Neural cell (in vitro differentiated cells): Measurements from ENCODE around the gene NTMT1. TPM values are rescaled to one million over a fixed set of nuclear protein-coding genes. Genes with fewer than 3 reads are reported as not detected.

Experiments
- H2AFZ ChIP-seq: fragments of 200-600, 300-800 bp; sonication (generic), shearing (Covaris generic); 2 replicates; pipeline ENCODE4 v1.6.0; 2014; ENCODE audit warnings: low read depth, mild to moderate bottlenecking, antibody characterized with exemption, low read length, moderate library complexity
- H3F3A ChIP-seq: fragments of 200-600 bp; shearing (Covaris generic); 2 replicates; pipeline ENCODE4 v1.6.1; 2016; ENCODE audit warnings: mild to moderate bottlenecking, moderate library complexity, mixed read lengths, antibody characterized with exemption, low read length; ENCODE audit not compliant: insufficient read depth, poor library complexity, severe bottlenecking
- H3K27ac ChIP-seq: fragments of 200-600, 300-800 bp; sonication (generic), shearing (Covaris generic); 2 replicates; pipeline ENCODE4 v1.5.1; 2014; ENCODE audit warnings: mild to moderate bottlenecking, low read length, moderate library complexity
- H3K27me3 ChIP-seq: fragments of 300-800, 200-600 bp; sonication (generic), shearing (Covaris generic); 2 replicates; pipeline ENCODE4 v1.6.0; 2014; ENCODE audit warnings: mild to moderate bottlenecking, low read depth, low read length, moderate library complexity; ENCODE audit not compliant: insufficient read depth
- H3K36me3 ChIP-seq: fragments of 300-800, 200-600 bp; sonication (generic), shearing (Covaris generic); 2 replicates; pipeline ENCODE4 v1.5.1; 2014; ENCODE audit warnings: mild to moderate bottlenecking, antibody characterized with exemption, low read length, moderate library complexity; ENCODE audit not compliant: insufficient read depth
- H3K4me2 ChIP-seq: fragments of 300-800, 200-600 bp; sonication (generic), shearing (Covaris generic); 2 replicates; pipeline ENCODE4 v1.6.0; 2014; ENCODE audit warnings: mild to moderate bottlenecking, low read length
- H3K4me3 ChIP-seq: fragments of 300-800, 200-600 bp; sonication (generic), shearing (Covaris generic); 2 replicates; pipeline ENCODE4 v1.5.1; 2014; ENCODE audit warnings: mild to moderate bottlenecking, low read length, moderate library complexity
- H3K79me2 ChIP-seq: fragments of 200-600 bp; shearing (Covaris generic); replicated peaks from 2 replicates; pipeline ENCODE4 v1.6.0; 2014; ENCODE audit warnings: mild to moderate bottlenecking, low read length, moderate library complexity; ENCODE audit not compliant: insufficient read depth
- H3K9ac ChIP-seq: fragments of 300-800, 200-600 bp; sonication (generic), shearing (Covaris generic); 2 replicates; pipeline ENCODE4 v1.6.1; 2016; ENCODE audit warnings: mild to moderate bottlenecking, low read length, mixed read lengths
- H3K9me2 ChIP-seq: fragments of 200-600 bp; shearing (Covaris generic); 2 replicates; pipeline ENCODE4 v1.6.1; 2016; ENCODE audit warnings: mild to moderate bottlenecking, low read length, mixed read lengths; ENCODE audit not compliant: insufficient read depth
- H3K9me3 ChIP-seq: fragments of 200-600, 300-800 bp; sonication (generic), shearing (Covaris generic); 2 replicates; pipeline ENCODE4 v1.6.1; 2016; ENCODE audit warnings: mild to moderate bottlenecking, mixed run types, low read length, moderate library complexity, mixed read lengths
- H4K20me1 ChIP-seq: fragments of 200-600 bp; shearing (Covaris generic); 2 replicates; pipeline ENCODE4 v1.6.1; 2016; ENCODE audit warnings: mild to moderate bottlenecking, mixed run types; ENCODE audit not compliant: insufficient read depth
- EP300 ChIP-seq: fragments of 450-650 bp; conservative IDR thresholded peaks from 2 replicates; pipeline ENCODE4 v1.6.1; 2014; ENCODE audit warnings: antibody characterized with exemption, mild to moderate bottlenecking, moderate library complexity; ENCODE audit not compliant: poor library complexity, severe bottlenecking
- EZH2 ChIP-seq: fragments of 200-600, 300-800 bp; shearing (Covaris generic), sonication (generic); IDR thresholded peaks from 2 replicates; pipeline ENCODE4 v1.6.1; 2014; ENCODE audit warnings: antibody characterized with exemption, low read length, borderline replicate concordance, mild to moderate bottlenecking; ENCODE audit not compliant: insufficient read depth, poor library complexity, severe bottlenecking
- MXI1 ChIP-seq: fragments of 450-650 bp; conservative IDR thresholded peaks from 2 replicates; pipeline ENCODE4 v1.6.1; 2014; ENCODE audit warnings: antibody characterized with exemption, mild to moderate bottlenecking; ENCODE audit not compliant: poor library complexity, severe bottlenecking
- POLR2AphosphoS5 ChIP-seq: IDR thresholded peaks from 2 replicates; pipeline ENCODE4 v1.6.1; 2012
- RAD21 ChIP-seq: fragments of 450-650 bp; conservative IDR thresholded peaks from 2 replicates; pipeline ENCODE4 v1.6.1; 2014; ENCODE audit warnings: antibody characterized with exemption, mild to moderate bottlenecking, moderate library complexity
- SMC3 ChIP-seq: fragments of 450-650 bp; conservative IDR thresholded peaks from 2 replicates; pipeline ENCODE4 v1.6.1; 2014; ENCODE audit warnings: antibody characterized with exemption, mild to moderate bottlenecking, moderate library complexity; ENCODE audit not compliant: poor library complexity
- TAF1 ChIP-seq: IDR thresholded peaks from 2 replicates; pipeline ENCODE4 v1.6.1; 2012; ENCODE audit warnings: low read depth
- polyA plus RNA-seq: library from polyadenylated mRNA; depleted of rRNA; stranded (reverse); fragments of >200 nt; gene quantifications from 2 replicates; pipeline ENCODE4 v1.2.3, GENCODE V29; 2014
- TF ChIP-seq, protein P1 (sequence below): IDR thresholded peaks from 2 replicates; pipeline ENCODE4 v1.6.1; 2012; ENCODE audit warnings: borderline replicate concordance
- TF ChIP-seq, protein P2 (sequence below): fragments of 450-650 bp; IDR thresholded peaks from 2 replicates; pipeline ENCODE4 v1.5.1; 2014; ENCODE audit warnings: antibody characterized with exemption, mild to moderate bottlenecking, moderate library complexity; ENCODE audit not compliant: poor library complexity, severe bottlenecking

NTMT1 gene
- polyA plus RNA-seq, 1 donor from 2014 or later: 35.9 TPM

DNA sequence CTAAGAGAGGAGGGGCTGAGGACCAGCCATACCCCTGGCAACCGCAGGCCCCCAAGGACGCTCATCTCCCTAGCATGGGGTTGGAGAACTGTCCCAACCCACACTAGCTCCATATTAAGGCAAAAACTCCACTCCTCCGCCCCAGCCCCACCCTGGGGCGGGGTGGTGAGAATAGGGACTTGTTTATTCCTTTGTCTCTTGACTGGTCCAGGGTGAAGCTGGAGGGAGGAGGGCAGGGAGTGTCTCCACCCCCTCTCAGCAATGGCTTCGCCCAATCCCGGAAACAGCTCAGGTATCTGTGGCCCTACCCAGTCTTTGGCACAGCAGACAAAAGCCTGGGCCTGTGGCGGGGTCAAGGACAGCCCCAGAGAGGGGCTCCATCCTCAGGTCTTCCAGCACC lies 56.4 kb downstream of the NTMT1 start:
- H3K4me3 ChIP-seq: no peak overlapping the region
- H3K4me2 ChIP-seq: no peak overlapping the region
- no peak overlapping the region for H3K27ac ChIP-seq
- H3K79me2 ChIP-seq: no peaks in the 10 kb centered on the region
- H2AFZ ChIP-seq: no peak overlapping the region
- no peak overlapping the region for H3K9ac ChIP-seq
- no peaks in the 10 kb centered on the region for H3K36me3 ChIP-seq
- H3K9me2 ChIP-seq: no peaks in the 10 kb centered on the region
- H3K9me3 ChIP-seq: no peaks in the 10 kb centered on the region
- H4K20me1 ChIP-seq: no peaks in the 10 kb centered on the region
- no peaks in the 10 kb centered on the region for H3K27me3 ChIP-seq
- TF ChIP-seq, protein P1, sequence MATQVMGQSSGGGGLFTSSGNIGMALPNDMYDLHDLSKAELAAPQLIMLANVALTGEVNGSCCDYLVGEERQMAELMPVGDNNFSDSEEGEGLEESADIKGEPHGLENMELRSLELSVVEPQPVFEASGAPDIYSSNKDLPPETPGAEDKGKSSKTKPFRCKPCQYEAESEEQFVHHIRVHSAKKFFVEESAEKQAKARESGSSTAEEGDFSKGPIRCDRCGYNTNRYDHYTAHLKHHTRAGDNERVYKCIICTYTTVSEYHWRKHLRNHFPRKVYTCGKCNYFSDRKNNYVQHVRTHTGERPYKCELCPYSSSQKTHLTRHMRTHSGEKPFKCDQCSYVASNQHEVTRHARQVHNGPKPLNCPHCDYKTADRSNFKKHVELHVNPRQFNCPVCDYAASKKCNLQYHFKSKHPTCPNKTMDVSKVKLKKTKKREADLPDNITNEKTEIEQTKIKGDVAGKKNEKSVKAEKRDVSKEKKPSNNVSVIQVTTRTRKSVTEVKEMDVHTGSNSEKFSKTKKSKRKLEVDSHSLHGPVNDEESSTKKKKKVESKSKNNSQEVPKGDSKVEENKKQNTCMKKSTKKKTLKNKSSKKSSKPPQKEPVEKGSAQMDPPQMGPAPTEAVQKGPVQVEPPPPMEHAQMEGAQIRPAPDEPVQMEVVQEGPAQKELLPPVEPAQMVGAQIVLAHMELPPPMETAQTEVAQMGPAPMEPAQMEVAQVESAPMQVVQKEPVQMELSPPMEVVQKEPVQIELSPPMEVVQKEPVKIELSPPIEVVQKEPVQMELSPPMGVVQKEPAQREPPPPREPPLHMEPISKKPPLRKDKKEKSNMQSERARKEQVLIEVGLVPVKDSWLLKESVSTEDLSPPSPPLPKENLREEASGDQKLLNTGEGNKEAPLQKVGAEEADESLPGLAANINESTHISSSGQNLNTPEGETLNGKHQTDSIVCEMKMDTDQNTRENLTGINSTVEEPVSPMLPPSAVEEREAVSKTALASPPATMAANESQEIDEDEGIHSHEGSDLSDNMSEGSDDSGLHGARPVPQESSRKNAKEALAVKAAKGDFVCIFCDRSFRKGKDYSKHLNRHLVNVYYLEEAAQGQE: no peak
- TF ChIP-seq MXI1: no peak
- TF ChIP-seq EZH2: no peak
- TF ChIP-seq RAD21: no peak
- no peak for TF ChIP-seq POLR2AphosphoS5
- TF ChIP-seq SMC3: no peak
- TF ChIP-seq TAF1: no peak
- TF ChIP-seq, protein P2, sequence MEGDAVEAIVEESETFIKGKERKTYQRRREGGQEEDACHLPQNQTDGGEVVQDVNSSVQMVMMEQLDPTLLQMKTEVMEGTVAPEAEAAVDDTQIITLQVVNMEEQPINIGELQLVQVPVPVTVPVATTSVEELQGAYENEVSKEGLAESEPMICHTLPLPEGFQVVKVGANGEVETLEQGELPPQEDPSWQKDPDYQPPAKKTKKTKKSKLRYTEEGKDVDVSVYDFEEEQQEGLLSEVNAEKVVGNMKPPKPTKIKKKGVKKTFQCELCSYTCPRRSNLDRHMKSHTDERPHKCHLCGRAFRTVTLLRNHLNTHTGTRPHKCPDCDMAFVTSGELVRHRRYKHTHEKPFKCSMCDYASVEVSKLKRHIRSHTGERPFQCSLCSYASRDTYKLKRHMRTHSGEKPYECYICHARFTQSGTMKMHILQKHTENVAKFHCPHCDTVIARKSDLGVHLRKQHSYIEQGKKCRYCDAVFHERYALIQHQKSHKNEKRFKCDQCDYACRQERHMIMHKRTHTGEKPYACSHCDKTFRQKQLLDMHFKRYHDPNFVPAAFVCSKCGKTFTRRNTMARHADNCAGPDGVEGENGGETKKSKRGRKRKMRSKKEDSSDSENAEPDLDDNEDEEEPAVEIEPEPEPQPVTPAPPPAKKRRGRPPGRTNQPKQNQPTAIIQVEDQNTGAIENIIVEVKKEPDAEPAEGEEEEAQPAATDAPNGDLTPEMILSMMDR: no peak
- TF ChIP-seq EP300: no peak
- no peaks in the 10 kb centered on the region for H3F3A ChIP-seq

DNA sequence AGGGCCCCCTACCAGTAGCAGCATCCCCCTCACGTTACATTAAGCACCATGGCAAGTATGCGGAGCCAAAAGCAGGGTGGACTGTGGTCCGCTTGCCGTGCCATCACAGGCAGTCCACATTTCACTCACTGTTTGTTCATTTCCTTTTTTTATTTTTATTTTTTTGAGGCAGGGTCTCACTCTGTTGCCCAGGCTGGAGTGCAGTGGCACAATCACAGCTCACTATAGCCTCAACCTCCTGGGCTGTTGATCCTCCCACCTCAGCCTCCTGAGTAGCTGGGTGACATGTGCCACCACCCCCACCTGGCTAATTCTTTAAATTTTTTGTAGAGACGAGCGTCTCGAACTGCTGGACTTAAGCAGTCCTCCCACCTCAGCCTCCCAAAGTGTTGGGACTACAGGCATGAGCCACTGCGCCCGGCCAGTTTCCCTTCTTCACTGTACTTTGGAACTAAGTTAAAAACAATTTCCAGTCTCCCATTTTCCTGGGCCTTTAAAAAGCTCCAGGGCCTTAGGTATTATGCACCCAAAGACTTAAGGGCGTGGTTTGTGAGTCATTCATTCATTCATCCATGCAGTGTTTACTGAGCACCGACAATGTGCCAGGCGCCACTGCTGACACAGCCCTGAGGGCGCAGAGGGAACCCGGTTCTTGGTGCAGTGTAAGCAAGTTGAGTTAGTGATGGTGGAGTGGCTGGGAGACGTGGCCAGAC lies 59.4 kb downstream of the NTMT1 start:
- H3K4me3 ChIP-seq: no peak overlapping the region
- no peak overlapping the region for H3K27ac ChIP-seq
- no peaks in the 10 kb centered on the region for H3K36me3 ChIP-seq
- H3K4me2 ChIP-seq: no peak overlapping the region
- no peaks in the 10 kb centered on the region for H3K9me2 ChIP-seq
- no peak overlapping the region for H3K9ac ChIP-seq
- H3K79me2 ChIP-seq: no peaks in the 10 kb centered on the region
- TF ChIP-seq SMC3: no peak
- TF ChIP-seq, protein P2: no peak
- no peak for TF ChIP-seq TAF1
- no peak for TF ChIP-seq EP300
- no peak for TF ChIP-seq EZH2
- H4K20me1 ChIP-seq: no peaks in the 10 kb centered on the region
- H2AFZ ChIP-seq: no peak overlapping the region
- no peaks in the 10 kb centered on the region for H3F3A ChIP-seq
- no peaks in the 10 kb centered on the region for H3K9me3 ChIP-seq
- H3K27me3 ChIP-seq: no peaks in the 10 kb centered on the region

Other genes with a start within 250 kb of the NTMT1 start
- gene C9orf50, start 5.1 kb upstream of the NTMT1 start, polyA plus RNA-seq: not detected in 2 replicates
- 18.4 and 24.6 TPM in 2 replicates for gene ASB6, start 16.0 kb downstream of the NTMT1 start, polyA plus RNA-seq
- gene PRRX2, start 39.5 kb downstream of the NTMT1 start, polyA plus RNA-seq: not detected in 2 replicates
- 0.63 and 1.2 TPM in 2 replicates for gene PTGES, start 126.9 kb downstream of the NTMT1 start, polyA plus RNA-seq
- 50.0 and 52.2 TPM in 2 replicates for gene TOR1B, start 177.0 kb downstream of the NTMT1 start, polyA plus RNA-seq
- 56.3 and 61.8 TPM in 2 replicates for gene TOR1A, start 198.0 kb downstream of the NTMT1 start, polyA plus RNA-seq
- gene C9orf78, start 209.1 kb downstream of the NTMT1 start, polyA plus RNA-seq: 69.5 and 91.3 TPM in 2 replicates
- 34.8 and 39.8 TPM in 2 replicates for gene USP20, start 209.3 kb downstream of the NTMT1 start, polyA plus RNA-seq